ENCODE results near the gene KCMF1.
"Not testable (repeated sequence)": the region's sequence is repeated elsewhere in the genome, so short reads cannot be mapped to it uniquely, and the experiment has no call there.

Gene KCMF1

DNA sequence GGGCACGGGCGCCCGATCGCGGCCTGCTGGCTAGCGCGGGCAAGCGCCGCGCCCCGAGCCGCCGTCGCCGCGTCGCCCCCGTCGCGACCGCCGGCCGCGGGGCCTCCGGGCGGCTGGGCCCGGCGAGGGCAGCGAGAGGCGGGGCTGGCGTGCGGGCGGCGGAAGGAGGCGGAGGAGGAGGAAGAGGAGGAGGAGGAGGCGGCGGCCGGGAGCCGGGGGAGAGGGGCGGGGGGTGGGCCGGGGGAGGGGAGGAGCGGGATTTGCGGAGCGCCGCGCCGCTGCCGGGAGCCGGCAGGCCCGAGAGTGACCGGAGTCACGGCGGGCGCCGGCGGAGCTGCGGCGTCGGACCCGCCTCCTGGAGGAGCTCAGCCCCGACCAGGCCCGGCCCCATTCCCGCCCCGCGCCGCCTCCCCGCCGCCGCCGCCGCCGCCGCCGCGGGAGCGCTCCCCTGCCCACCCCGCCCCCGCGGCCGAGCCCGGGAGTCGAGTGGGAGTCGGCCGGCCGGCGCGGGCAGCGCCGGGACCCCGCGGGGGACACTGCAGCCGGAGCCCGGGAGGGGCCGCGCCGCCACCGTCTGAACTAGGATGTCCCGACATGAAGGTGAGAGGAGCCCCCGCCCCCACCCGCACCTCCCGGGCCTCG lies at the start of gene KCMF1:
Gene KCMF1 (plus strand): TSS at position 294 of the 642 bp plus-strand sequence. CDS start 291 bp downstream, at position 585.
- no peak for FAIRE-seq

DNA sequence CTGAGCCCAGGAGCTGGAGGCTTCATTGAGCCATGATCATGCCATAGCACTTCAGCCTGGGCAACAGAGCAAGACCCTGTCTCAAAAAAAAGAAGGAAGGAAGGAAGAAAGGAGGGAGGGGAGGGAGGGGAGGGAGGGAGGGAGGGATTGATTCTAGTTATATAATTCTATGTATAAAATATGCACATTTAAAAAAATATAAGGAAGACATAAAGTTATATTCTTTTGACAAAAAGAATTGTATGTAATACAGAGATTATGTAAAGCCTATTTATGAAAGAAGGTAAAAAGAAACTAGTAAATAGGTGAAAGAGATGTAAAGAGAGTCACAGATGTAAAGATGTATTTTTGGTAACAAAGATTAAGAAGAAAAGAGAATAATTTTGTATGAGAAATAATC lies 48.0 kb upstream of the KCMF1 start:
- FAIRE-seq = no peak

DNA sequence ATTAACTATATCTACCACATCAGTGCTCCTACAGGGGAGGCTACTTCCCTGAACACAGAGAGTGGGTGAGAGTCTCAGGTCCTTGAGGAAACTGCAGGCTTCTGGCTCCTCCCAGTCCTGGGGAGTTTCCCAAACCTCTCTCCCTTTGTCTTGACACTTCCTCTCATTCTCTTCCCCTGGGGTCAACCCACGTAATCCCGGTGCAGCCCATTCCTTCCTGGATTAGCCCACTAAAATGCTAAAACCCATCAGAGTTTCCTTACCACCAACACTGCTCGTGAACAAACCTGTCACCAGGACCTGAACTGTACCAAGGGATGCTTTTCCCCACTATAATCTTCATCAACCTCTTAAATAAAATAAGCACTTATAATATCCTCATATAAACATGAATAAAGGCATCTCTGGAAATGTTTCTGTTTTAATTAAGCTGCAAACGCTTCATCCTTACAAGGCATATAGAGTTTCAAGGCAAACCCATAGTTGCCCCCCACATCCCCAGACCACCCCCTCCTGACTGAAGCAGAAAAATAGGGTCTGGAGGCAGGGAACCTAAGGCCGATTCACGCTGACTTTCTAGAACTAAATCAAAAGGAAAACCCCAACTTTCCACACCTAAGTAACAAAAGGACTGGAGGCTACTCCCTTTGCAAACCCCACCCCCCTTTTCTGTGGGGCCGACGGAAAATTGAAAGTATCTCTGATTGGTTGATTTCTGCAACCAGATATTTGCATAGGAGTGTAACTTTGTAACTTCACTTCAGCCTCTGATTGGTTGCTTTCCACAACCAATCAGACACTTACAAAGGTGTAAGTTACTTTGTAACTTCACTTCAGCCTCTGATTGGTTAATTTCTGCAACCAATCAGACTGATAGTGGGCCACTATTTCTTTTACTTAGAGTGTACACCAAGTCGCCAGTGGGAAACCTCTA lies 46.5 kb upstream of the KCMF1 start:
- peak; percentile 76 for FAIRE-seq

DNA sequence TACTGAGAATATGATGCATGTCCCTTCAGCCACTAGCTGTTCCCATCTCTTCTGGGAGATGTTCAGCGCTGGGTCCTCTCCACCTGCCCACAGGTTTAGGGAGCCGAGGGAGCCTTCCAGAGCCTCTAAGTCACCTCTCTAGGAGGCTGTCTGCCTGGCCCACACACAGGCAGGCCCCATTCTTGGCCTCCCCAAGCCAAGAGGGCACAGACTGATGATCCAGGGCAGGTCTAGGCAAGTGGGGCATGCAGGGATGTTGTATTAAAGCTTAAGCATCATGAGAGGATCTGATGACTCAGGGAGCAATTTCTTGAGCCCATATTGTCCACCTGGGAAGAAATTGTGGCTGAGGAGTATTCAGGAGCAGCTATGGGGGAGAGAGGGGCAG lies 45.6 kb upstream of the KCMF1 start:
- FAIRE-seq = no peak

DNA sequence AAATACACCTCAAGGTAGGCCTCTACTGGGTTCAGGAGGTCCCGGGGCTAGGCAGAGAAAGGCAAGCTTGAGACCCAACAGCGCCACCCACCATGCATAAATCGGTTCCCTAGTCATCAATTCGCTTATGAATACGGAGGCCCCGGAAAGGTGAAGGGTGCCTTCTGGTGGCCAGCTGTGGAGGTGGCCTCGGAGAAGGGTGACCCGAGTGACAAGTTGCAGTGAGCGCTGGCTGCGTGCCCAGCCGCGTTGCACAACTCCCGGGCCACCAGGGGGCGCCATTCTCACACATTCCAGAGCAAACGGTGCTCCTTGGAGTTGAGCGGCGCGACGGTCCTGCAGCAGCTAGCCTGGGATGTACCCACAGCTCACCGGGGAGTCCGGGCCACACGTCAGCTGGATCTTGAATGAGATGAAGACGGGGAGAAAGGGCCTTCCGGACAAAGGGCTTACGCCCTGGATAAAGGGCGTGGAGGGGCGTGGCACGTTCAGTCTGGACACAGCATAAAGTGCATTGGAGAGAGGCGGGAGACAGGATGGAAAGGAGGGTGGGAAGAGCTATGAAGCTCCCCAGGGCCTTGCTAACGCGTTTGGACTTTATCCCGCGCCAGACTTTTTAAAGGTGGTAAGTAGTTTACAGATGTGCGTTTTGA lies 45.1 kb upstream of the KCMF1 start:
- FAIRE-seq = peak; percentile 81

DNA sequence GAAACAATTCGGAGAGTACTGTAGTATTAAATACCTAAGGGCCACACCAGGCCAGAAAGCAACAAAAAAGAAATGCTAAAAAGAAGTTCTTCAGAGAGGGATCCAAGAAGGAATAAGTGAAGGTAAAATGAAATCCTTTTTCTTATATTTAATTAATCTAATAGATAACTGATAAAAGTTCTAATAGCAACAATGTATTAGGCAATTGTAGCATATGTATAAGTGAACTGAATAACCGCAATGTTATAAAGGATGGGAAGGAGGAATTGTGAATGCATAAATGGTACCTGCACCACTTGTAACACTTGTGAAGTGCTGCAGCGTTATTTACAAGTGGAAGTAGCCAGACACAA lies 43.7 kb upstream of the KCMF1 start:
- FAIRE-seq = no peak

DNA sequence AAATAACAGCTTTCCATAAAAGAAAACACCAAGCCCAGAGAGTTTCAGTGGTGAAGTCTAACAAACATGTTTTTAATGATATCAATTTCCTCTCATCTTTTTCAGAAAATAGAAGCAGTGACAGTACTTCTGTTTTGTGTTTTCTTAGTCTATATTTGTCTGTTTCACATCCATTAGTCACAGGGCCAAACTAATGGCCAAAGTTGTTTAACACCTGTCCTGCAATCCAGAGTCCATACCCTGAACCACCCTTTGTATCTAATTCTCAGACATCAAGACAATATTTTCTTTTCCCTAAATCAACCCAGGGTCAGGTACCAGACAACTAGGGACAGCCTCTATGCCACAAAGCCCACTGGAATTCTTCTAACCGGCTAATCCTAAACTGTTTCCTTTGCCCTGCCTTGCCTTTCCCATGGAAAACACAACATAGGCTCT lies 39.6 kb upstream of the KCMF1 start:
- FAIRE-seq = no peak

DNA sequence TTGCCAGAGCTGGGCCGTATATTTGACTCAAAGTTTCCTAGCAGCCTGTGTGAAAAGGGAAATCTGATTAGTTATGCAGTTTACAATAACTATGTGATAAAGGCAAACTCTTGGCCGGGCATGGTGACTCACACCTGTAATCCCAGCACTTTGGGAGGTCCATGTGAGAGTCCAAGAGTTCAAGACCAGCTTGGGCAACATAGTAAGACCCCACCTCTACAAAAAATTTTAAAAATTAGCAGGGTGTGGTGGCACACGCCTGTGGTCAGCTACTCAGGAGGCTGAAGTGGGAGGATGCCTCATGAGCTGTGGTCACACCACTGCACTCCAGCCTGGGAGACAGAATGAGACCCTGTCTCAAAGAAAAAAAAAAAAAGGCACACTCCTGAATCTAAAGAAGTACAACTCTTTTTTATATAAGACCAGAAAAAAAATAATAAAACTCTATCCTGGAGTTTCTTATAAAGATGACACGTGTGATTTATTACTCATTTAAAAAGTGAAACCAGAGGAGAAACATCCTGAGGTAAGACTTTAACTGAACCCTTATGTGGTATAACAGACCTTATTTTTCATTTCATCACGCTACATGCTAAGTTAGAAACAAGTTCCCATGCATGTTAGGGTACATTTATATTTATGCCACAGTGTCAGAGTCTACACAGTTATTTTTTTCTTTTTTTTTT lies 32.6 kb upstream of the KCMF1 start:
- no peak for FAIRE-seq

DNA sequence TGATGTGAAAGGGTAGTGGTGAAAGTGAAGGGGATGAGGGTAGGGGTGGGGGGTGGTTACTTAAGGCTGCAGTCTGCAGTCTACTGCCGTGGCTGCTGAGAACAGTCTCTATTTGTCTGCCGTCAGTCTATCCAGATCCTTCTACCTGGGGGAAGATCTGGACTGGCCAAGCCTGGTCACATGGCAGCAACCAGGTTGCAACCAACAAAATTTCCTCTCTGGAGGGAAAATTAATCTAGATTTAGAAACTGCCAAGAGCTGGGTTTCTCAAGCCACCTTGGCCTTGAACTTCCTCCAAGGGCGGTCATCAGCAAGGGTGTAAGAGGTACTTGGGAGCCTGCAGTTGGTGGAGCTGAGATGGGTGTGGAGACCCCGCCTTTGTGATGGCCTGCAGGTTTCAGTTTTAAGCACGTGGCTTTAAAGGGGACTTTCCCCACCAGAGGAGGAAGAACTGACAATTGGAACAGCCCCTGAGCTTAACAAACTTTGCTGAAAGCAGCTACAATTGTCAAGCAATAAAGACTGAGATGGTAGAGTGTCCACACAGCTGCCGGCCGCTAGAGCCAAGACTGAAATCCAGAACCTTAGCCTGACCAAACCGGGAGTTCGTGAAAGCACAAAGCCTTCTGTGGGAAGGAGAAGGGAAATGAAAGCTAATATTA lies 31.4 kb upstream of the KCMF1 start:
- FAIRE-seq = no peak

DNA sequence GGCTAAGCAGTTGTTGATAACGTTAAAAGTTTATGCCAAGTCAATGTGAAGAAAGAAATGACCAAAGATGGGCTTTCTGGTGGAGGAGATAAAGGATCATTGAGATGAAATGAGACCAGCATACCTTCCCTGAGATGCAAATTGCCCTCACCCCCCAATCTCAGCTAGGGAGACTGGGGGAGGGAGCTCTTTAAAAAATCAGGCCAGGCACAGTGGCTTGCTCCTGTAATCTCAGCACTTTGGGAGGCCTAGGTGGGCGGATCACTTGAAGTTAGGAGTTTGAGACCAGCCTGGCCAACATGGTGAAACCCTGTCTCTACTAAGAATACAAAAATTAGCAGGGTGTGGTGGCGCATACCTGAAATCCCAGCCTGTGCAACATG lies 30.9 kb upstream of the KCMF1 start:
- no peak for FAIRE-seq

DNA sequence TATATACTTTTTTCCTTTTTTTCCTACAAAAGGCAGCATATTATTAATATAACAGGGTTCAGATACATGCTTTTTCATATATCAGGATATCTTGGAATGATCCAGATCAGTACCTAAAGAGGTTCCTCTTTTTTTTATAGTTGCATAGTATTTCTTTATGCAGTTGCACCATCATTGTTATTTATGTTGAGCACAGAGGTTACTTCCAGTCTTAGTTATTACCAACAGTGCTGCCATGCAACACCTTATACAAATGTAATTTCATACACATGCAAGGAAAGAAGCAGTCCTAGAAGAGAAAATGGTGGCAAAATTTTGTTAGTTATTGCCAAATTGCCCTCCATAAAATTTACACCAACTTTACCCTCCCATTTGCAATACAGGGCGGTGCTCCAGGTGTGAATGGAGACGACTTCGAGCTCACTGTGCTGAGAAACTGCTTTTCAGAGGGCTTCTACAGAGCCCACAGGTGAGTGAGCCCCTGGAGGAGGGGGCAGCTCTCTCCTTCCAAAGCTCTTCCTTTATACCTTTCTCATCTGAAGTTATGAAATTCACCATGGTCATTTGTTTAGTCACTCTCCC lies 30.0 kb upstream of the KCMF1 start:
- FAIRE-seq = no peak

DNA sequence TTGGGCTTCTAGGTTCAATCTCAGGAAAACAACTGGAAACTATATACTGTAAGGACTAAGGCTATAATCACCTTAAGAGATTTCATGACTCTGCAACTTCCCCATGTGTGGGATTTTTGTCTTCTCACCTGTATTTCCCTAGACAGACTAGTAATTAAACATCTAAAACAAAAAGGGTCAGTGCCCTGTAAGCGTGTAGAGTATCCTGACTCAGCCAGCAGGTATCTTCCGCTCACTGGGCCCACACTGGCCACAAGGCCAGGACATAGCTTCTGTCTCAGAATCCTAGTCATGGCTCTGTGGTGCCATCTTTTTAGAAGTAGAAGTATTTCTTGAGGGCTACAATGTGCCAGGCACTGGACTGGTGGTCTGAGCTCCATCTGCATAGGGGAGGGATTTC lies 28.8 kb upstream of the KCMF1 start:
- FAIRE-seq = no peak

DNA sequence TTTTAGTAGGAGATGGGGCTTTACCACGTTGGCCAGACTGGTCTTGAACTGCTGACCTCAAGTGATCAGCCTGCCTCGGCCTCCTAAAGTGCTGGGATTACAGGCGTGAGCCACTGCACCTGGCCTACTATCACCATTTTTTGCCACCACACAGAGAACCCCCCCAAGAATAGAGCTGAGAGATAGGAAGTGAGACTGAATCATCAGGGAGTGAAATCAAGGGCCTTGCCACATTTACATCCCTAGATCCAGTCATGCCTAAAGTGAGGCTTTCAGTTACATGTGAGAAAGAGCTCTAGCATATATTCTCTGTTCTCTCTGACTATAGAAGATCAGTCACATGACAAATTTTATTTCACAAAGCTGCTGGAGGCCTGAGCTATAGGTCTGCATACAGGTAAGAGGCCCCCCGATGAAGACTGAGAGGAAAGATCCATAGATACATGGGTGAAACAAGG lies 28.0 kb upstream of the KCMF1 start:
- FAIRE-seq = no peak

DNA sequence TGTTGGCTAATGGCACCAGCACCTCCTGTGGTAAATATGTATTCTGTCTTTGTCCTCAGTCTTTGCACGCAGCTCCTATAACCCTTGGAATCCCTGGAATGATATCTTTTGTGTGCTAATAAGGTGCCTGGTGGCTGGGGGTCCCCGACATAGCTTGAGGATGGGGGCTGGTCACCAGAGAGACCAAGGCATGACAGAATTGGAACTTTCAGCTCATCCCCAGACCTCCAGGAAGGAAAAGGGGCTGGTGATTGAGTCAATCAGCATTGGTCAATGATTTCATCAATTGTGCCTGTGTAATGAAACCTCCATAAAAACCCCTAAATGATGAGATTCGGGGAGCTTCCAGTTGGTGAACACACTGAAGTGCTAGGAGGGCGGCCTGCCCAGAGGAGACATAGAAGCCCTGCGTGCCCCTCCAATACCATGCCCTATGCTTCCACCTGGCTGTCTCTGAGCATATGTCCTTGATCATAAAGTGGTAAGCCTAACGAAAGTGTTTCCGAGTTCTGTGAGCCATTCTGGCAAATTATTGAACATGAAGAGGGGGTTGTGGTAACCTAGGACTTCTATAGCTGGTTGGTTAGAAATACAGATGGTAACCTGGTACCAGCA lies 26.6 kb upstream of the KCMF1 start:
- FAIRE-seq = no peak

DNA sequence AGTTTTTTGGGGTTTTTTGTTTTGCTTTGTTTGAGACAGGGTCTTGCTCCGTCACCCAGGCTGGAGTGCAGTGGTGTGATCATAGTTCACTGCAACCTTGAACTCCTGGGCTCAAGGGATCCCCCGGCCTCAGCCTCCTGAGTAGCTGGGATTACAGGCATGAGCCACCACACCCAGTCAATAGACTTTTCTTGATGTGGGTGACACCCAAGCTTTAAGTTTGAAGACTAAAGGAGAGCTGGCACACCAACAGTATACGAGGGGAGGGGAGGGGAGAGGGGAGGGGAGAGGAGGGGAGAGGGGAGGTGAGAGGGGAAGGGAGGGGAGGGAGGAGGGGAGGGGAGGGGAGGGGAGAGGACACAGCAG lies 25.1 kb upstream of the KCMF1 start:
- FAIRE-seq = not testable (repeated sequence)

DNA sequence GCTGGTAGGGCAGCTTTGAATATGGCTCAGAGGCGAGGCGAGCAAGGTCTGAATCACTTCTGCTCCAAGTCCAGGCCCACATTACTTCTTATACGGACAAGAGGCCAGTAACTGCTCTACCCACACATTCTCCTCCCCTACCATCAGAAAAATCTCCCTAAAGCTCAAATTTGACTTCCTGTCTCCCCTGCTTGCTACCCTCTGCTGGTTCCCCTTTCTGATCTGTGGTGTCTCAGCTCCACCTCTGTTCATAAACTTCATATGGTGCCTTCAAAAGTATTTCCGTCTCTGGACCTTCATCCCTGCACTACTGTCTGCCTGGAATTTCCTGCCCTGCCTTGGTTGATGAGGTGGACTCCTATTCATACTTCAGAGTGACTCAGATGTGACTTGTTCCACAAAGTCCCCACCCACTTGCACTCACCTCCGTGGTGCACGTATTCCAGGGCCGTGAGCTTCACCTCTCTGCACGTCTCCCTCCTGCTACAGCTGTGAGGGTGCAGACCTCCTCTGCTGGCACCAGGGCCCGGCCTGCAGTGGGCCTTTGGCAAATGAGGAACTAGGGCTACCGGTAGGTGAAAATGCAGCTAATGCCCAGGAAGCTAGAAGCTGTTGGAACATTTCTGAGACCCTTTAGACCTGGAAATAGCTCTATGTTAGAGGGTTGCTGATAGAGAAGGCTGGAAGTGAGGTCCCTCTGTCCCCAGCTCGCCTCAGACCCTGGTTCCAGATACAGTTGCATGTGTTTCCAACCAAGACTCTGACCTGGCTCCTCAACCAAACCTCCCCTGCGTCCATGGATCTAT lies 24.6 kb upstream of the KCMF1 start:
- peak; percentile 17 for FAIRE-seq

DNA sequence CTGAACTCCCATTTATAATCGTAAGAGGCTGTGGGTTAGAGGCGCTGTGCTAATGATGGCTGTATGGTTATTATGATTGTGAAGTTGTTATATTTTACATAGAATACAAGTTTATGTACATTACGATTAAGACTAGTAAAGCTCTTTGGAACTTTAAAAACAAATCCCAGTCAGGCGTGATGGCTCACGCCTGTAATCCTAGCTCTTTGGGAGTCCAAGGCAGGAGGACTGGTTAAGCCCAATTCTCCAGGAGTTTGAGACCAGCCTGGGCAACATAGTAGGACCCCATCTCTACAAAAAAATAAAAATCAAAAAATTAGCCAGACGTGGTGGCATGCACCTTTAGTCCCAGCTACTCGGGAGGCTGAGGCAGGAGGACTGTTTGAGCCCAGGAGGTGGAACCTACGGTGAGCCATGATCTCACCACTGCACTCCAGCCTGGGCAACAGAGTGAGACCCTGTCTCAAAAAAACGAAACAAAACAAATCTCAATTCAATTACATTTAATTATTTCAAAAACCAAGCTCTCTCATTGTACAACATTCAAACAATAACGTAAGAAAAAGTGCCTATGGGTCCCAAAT lies 23.9 kb upstream of the KCMF1 start:
- no peak for FAIRE-seq

DNA sequence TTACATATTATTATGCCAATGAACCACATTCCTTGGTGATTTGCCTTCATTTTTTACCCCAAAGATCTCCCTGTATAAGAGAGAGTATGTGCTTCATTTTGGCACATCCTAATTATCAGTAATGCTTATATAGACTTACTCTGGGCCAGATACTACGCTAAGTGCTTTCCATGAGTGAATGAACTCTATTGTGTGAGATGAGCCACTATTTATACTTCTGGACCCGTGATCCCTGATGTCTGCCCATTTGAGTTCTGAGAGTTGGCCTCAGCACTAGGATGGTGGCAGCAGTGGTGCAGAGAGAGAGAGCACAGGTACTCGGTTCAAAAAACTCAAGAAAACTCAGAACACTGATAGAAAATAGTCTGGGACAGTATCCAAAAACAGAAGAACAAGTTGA lies 17.4 kb upstream of the KCMF1 start:
- no peak for FAIRE-seq

DNA sequence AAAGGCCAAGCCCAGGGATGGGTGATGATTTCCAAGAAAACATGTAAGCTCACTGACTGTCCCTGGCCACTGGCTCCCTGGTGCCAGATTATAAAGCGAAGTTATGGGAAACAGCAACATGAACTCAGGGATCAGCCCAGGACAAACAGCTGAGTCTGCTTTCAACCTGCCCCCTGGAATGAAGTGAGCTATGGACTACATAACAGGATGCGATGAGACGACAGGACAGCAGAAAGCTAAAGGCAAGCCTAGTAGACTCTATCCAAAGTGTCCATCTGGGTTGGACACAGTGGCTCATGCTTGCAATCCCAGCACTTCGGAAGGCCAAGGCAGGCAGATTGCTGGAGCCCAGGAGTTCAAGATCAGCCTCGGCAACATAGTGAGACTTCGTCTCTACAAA lies 16.6 kb upstream of the KCMF1 start:
- FAIRE-seq = no peak

All from G401.6 (cell line).